Measurements from ENCODE around the gene IDH3G.

The IDH3G gene

DNA sequence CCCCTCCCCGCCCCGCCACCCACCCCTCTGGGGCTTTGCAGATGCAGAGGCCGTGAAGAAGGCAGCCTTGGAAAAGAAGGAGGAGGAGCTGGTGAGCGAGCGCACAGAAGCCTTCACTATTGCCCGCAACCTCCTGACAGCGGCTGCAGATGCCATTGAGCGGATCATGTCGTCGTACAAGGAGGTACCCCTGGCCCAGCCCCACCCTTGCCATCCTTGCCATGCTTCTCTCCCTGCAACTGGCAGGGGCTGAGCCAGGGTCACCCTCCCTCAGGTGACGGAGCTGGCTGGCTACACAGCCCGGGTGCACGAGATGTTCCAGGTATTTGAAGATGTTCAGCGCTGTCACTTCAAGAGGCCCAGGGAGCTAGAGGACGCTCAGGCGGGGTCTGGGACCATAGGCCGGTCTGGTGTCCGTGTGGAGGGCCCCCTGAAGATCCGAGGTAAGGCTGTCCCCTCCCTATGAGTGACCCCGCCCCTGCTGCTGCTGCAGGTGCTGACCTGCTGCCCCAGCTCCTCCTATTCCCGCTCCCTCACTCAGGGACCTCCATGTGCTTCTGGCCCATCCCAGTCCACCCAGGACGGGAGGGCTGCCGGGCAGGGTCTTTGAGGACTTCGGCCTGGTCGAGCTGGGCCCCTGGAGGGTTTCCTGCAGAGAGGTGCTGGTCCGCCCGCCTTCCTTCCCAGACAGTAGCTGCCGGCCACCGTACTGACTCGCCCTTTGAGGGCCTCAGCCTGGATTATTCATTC, 57.9 kb downstream of the IDH3G start:
- POLR2A ChIA-PET, result interaction anchor here (0.5 kb wide), 1 partner anchor 40 kb away, joined by 3 read pairs; no protein-coding TSS in a partner anchor
- TF ChIP-seq, protein P1, sequence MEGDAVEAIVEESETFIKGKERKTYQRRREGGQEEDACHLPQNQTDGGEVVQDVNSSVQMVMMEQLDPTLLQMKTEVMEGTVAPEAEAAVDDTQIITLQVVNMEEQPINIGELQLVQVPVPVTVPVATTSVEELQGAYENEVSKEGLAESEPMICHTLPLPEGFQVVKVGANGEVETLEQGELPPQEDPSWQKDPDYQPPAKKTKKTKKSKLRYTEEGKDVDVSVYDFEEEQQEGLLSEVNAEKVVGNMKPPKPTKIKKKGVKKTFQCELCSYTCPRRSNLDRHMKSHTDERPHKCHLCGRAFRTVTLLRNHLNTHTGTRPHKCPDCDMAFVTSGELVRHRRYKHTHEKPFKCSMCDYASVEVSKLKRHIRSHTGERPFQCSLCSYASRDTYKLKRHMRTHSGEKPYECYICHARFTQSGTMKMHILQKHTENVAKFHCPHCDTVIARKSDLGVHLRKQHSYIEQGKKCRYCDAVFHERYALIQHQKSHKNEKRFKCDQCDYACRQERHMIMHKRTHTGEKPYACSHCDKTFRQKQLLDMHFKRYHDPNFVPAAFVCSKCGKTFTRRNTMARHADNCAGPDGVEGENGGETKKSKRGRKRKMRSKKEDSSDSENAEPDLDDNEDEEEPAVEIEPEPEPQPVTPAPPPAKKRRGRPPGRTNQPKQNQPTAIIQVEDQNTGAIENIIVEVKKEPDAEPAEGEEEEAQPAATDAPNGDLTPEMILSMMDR (IDR thresholded peaks at IDR 0.05; ENCODE audit: insufficient read depth, low read length, missing control alignments), result no peak
- CTCF ChIA-PET, result no interaction called here
- H3K4me3 ChIP-seq (ENCODE audit: low read depth, low read length), result no peak overlapping the region
- DNase-seq (ENCODE audit: low read depth, low spot score), result no peak
